RKO (cell line): ENCODE results near the gene FPR2.
"Not testable (repeated sequence)": the region's sequence is repeated elsewhere in the genome, so short reads cannot be mapped to it uniquely, and the experiment has no call there.

ENCODE experiments used
- DNase-seq: peaks from one replicate; pipeline ENCODE4 v3.0.0-alpha.2; 2016; ENCODE audit warnings: low spot score

Gene FPR2

GRCh38 chr19:51806571-51806970, 45.6 kb downstream of the FPR2 start:
- DNase-seq = not testable (repeated sequence)

- no peak for DNase-seq
These were observed 46.2 kb downstream of the FPR2 start for GRCh38 chr19:51807111-51807701.

- DNase-seq = no peak
These were observed 46.9 kb downstream of the FPR2 start for GRCh38 chr19:51807925-51808324.

GRCh38 chr19:51808333-51808986, 47.5 kb downstream of the FPR2 start:
- peak; percentile 58 for DNase-seq

- DNase-seq = no peak
These were observed 48.8 kb downstream of the FPR2 start for GRCh38 chr19:51809787-51810186.

GRCh38 chr19:51810223-51810622, 49.2 kb downstream of the FPR2 start:
- peak; percentile 80 for DNase-seq

GRCh38 chr19:51811344-51811743, 50.4 kb downstream of the FPR2 start:
- DNase-seq = no peak

- DNase-seq = no peak
These were observed 54.1 kb downstream of the FPR2 start for GRCh38 chr19:51815043-51815442.

- no peak for DNase-seq
These were observed 55.7 kb downstream of the FPR2 start for GRCh38 chr19:51816711-51817110.

- no peak for DNase-seq
These were observed 59.0 kb downstream of the FPR2 start for GRCh38 chr19:51820011-51820410.
